Transverse colon (tissue), 4 donors: ENCODE measurements around the gene RDX. TPM values are rescaled to one million over a fixed set of nuclear protein-coding genes. Genes with fewer than 3 reads are reported as not detected.
A peak's percentile ranks its signal among the peaks of the same experiment; 100 is the strongest.
"Not testable (repeated sequence)": the region's sequence is repeated elsewhere in the genome, so short reads cannot be mapped to it uniquely, and the experiment has no call there.

ENCODE experiments used
- DNase-seq: peaks from one replicate; pipeline ENCODE4 v3.0.0-alpha.2; 2019
- H3K27ac ChIP-seq, 4 donors: fragments of 200-600 bp; sonication (generic); 2 replicates each; pipeline ENCODE4 v1.5.1; 2016 to 2018; ENCODE audit warnings: inconsistent platforms in 4 of 4
- H3K27me3 ChIP-seq: fragments of 200-600 bp; sonication (generic); 2 replicates; pipeline ENCODE4 v1.5.1; 2017; ENCODE audit warnings: inconsistent platforms
- H3K36me3 ChIP-seq, 4 donors: fragments of 200-600 bp; sonication (generic); 2 replicates each; pipeline ENCODE4 v1.5.1; 2017 to 2019; ENCODE audit warnings: inconsistent platforms in 4 of 4
- H3K4me1 ChIP-seq, 4 donors: fragments of 200-600 bp; sonication (generic); 2 replicates each; pipeline ENCODE4 v1.5.1; 2017 to 2020; ENCODE audit warnings: inconsistent platforms in 4 of 4
- H3K4me3 ChIP-seq, 4 donors: fragments of 200-600 bp; sonication (generic); 1 replicate in 1 of 4; 2 replicates in 3 of 4; pipeline versions ENCODE4 v1.5.1 to v1.6.1; 2017 to 2019; ENCODE audit warnings: inconsistent platforms in 4 of 4
- H3K9me3 ChIP-seq, 2 donors: fragments of 200-600 bp; sonication (generic); 2 replicates each; pipeline ENCODE4 v1.5.1; 2017 to 2019; ENCODE audit warnings: inconsistent platforms in 2 of 2
- CTCF ChIP-seq, 5 experiments: fragments of 200-600 bp in 3 of 5; fragments of 450-650 bp in 2 of 5; sonication (generic) in 3 of 5; IDR thresholded peaks; 1 replicate in 2 of 5; 2 replicates in 3 of 5; pipeline ENCODE4 v1.5.1; 2016 to 2017; ENCODE audit warnings: antibody characterized with exemption in 5 of 5, inconsistent platforms in 3 of 5, mild to moderate bottlenecking in 2 of 5, moderate library complexity in 1 of 5
- EP300 ChIP-seq: sonication (generic); formaldehyde crosslinking; IDR thresholded peaks from one replicate; pipeline ENCODE4 v1.6.1; 2017; ENCODE audit warnings: antibody characterized with exemption, low read depth
- POLR2A ChIP-seq: fragments of 450-650 bp; IDR thresholded peaks from one replicate; pipeline ENCODE4 v1.6.1; 2016; ENCODE audit warnings: antibody characterized with exemption, mild to moderate bottlenecking, moderate library complexity
- POLR2AphosphoS5 ChIP-seq, 3 donors: sonication (generic); formaldehyde crosslinking; IDR thresholded peaks; one replicate each; pipeline ENCODE4 v1.6.1; 2016; ENCODE audit warnings: antibody characterized with exemption in 3 of 3
- WGBS, 2 donors: methylation state at CpG; one replicate each; pipeline ENCODE4 v1.1.5; 2018; ENCODE audit warnings: low coverage in 1 of 2; 5-methylcytosine and 5-hydroxymethylcytosine counted together
- in situ Hi-C, 4 donors: fragments of 200-750 bp; cut with MboI; loops; one replicate each; pipeline versions ENCODE4 v1.15.0 to v1.15.1; 2017; ENCODE audit warnings: low sequenced_read_pairs in 3 of 4, low pct_ligation_motif_present in 1 of 4, low pct_unique_long_range_greater_than_20kb in 1 of 4
- intact Hi-C: fragments of 100-400 bp; cut with DNase I; formaldehyde crosslinking; loops from one replicate; pipeline ENCODE4 v1.15.1; 2023; ENCODE audit warnings: low total_unique reads
- total RNA-seq, 4 donors: library from RNA; depleted of rRNA; stranded (reverse); fragments of >200 nt; gene quantifications; one replicate each; pipeline ENCODE4 v1.1.0, GENCODE V29; 2016

The RDX gene
- total RNA-seq, 4 donors from 2014 or later: 16.8 to 34.8 (median 21.9) TPM

DNA sequence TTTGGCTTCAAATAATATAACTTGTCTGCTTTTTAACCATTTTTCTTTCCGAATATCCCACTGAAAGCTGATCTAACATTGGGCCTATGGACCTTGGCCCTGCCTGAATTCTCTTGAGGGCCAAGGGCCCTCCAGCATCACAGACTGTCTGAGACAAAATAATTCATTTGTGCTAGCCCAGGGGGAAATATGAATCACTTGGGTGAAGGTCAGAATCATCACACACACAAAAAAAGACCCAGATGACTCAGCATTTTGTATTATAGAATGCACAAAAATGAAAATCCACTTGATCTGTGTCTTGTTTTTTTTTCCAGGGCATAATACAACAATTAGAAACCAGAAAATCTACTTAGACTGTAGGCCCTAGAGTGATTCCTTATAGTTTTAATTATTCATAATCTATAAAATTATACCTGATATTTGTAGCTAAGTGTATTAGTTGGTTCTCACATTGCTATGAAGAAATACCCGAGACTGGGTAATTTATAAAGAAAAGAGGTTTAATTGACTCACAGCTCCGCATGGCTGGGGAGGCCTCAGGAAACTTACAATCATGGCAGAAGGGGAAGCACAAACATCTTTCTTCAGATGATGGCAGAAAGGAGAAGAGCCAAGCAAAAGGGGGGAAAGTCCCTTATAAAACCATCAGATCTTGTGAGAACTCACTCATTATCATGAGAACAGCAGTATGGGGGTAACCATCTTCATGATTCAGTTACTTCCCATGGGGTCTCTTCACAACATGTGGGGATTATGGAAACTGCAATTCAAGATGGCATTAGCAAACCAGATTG lies 15.6 kb upstream of the RDX start:
- in situ Hi-C loops: no loop called here
- 63 to 75% methylated on average over 3 of the region's 3 CpGs for WGBS, 2 donors
- H3K27me3 ChIP-seq: peaks cover 60% of the 10 kb centered on the region

DNA sequence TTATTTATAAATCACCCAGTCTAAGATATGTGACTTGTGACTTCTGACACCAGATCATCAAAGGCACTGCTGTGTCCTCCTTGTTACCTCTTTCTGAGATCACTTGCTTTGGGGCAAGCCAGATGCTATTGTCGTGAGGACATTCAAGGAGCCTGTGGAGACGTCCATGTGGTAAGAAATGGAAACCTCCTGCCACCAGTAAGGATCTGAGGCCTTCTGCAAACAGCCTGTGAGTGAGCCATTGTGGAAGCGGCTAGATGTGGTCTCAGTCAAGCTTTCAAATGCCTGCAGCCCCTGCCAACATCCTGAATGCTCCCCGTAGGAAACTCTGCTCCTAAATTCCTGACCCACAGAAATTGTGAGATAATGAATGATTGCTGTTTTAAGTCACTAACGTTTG lies 11.7 kb upstream of the RDX start:
- WGBS, 2 donors: 55 to 60% methylated on average over 1 to 5 of the region's 5 CpGs
- peaks cover 63% of the 10 kb centered on the region for H3K27me3 ChIP-seq
- in situ Hi-C loops (no loop called here), intact Hi-C loops (no loop called here)
- no peak for TF ChIP-seq EP300
- no peak for TF ChIP-seq POLR2AphosphoS5 (IDR thresholded peaks at IDR 0.05)
- TF ChIP-seq CTCF (IDR thresholded peaks at IDR 0.05): no peak
- TF ChIP-seq POLR2A: no peak
- H3K9me3 ChIP-seq: no peaks in the 10 kb centered on the region
- H3K36me3 ChIP-seq: no peaks in the 10 kb centered on the region
- DNase-seq: no peak
- peaks cover 0 to 9% (median 7%) of the 10 kb centered on the region in 4 donors for H3K4me1 ChIP-seq
- no peak overlapping the region for H3K27ac ChIP-seq
- H3K4me3 ChIP-seq: no peak overlapping the region

More for the DNA sequence above, 15.6 kb upstream of the RDX start:
- no peak for TF ChIP-seq CTCF (IDR thresholded peaks at IDR 0.05)
- TF ChIP-seq EP300: no peak
- no peak for TF ChIP-seq POLR2A
- no peak for TF ChIP-seq POLR2AphosphoS5 (IDR thresholded peaks at IDR 0.05)
- Histone ChIP-seq H3K4me1 (no peaks in the 10 kb centered on the region), H3K36me3 (no peaks in the 10 kb centered on the region), H3K27ac (no peak overlapping the region), H3K4me3 (no peak overlapping the region), H3K9me3 (no peaks in the 10 kb centered on the region)
- intact Hi-C loops: no loop called here
- no peak for DNase-seq

- H3K27me3 ChIP-seq: peaks cover 56% of the 10 kb centered on the region
- H3K4me3 ChIP-seq, H3K9me3 ChIP-seq, intact Hi-C loops, H3K27ac ChIP-seq, H3K36me3 ChIP-seq, H3K4me1 ChIP-seq, DNase-seq, in situ Hi-C loops: not testable (repeated sequence)
- 50 to 56% methylated on average over 3 to 4 of the region's 4 CpGs for WGBS, 2 donors
These were observed 9.6 kb upstream of the RDX start for GRCh38 chr11:110306019-110306388.

DNA sequence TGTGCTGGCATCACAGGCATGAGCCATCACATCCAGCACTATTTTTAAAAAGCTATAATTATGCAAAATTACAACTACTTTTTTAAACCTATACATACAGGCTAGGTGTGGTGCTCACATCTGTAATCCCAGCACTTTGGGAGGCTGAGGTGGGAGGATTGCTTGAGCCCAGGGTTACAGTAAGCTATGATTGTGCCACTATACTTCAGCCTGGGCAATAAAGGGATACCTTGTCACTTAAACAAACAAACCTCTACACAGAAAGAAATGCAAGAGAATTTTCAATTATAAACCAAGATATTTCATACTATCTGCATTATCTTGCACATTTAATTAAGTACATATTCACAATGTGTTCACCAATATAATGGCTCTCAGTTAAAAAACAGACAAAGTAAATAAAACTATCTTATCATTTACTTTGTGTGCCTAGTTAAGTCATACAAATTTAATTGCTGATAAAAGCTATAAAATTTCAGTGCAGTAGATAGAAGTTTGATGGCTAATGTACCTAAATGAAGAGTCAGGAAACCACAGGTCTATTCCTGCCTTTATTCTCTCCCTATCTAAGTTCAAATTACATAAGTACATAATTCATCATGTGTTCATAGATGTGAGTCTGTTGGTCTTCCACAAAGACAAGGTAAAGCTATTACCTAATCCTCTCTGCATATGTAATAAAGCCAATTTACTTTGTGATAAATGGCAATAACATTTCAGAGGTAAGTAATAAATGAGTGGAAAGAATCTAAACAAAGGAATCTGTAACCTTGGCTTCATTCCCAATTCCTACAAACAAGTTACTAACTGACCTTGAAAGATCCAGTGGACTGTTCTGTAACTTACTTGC lies 9.0 kb upstream of the RDX start:
- DNase-seq: no peak
- TF ChIP-seq POLR2AphosphoS5 (IDR thresholded peaks at IDR 0.05): peak in 1 of 3 donors; percentile 28
- TF ChIP-seq EP300: no peak
- intact Hi-C loops: no loop called here
- in situ Hi-C loops: no loop called here
- H3K36me3 ChIP-seq: no peaks in the 10 kb centered on the region
- H3K27me3 ChIP-seq: peaks cover 51% of the 10 kb centered on the region
- peaks cover 0 to 10% (median 7%) of the 10 kb centered on the region in 4 donors for H3K4me1 ChIP-seq
- H3K9me3 ChIP-seq: no peaks in the 10 kb centered on the region
- no peak overlapping the region for H3K4me3 ChIP-seq
- H3K27ac ChIP-seq: no peak overlapping the region

DNA sequence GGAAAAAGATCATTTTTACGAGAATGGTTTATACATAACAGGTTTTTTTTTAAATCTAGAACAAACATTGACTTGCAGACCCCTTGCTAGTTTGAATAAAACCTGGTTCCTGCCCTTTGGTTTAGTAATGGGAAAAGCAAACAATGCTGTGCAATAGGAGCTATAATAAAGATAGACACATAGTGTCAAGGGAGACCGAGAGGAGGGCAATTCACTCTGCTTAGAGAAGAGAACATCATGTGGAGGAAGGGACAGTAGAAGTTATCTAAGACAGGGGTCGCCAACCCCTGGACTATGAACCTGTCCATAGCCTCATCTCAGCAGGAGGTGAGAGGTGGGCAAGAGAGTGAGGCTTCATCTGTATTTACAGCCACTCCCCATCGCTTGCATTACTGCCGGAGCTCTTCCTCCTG lies 7.0 kb upstream of the RDX start:
- H3K9me3 ChIP-seq: no peaks in the 10 kb centered on the region
- H3K4me1 ChIP-seq: peaks cover 0 to 10% (median 7%) of the 10 kb centered on the region in 4 donors
- intact Hi-C loops (loop anchor here (1.0 kb wide), 1 partner anchor 36 kb away; no protein-coding TSS in a partner anchor), in situ Hi-C loops (no loop called here)
- 45 to 56% methylated on average over 2 to 5 of the region's 5 CpGs for WGBS, 2 donors
- H3K27ac ChIP-seq: no peak overlapping the region
- H3K27me3 ChIP-seq: peaks cover 56% of the 10 kb centered on the region
- TF ChIP-seq EP300 (no peak), POLR2A (no peak), POLR2AphosphoS5 (IDR thresholded peaks at IDR 0.05) (no peak), CTCF (IDR thresholded peaks at IDR 0.05) (no peak)
- DNase-seq: no peak
- no peak overlapping the region for H3K4me3 ChIP-seq
- no peaks in the 10 kb centered on the region for H3K36me3 ChIP-seq
